ENCODE data around the gene CROCC2. TPM values are rescaled to one million over a fixed set of nuclear protein-coding genes. Genes with fewer than 3 reads are reported as not detected.

Gene CROCC2
- total and polyA plus RNA-seq, 2 donors (not counting 1 experiment from before 2014, with no cell fraction given), result not detected

DNA sequence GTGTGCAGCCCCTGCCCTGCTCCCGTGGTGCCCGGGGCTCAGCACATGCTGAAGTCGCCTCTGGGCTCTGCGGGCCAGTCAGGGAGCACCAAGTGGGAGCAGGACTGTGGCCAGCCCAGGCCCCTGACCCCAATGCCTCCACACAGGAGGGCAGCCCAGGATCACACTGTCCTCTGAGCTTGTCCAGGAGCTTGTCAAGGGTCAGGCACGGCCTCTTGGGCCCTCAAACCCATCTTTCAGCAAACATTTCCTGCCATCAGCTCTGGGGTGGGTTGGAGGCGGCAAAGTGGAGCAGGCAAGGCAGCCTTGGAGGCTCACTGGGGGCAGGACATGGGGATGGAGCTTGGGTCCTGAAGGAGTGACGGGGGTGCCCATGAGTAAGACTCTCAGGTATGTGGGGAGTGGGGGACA is 102.6 kb downstream of the CROCC2 start:
- Histone ChIP-seq H2AFZ (ENCODE audit: insufficient read depth, low read depth, low read length, poor library complexity, severe bottlenecking) (no peak overlapping the region), H3K36me3 (replicated peaks in 1 of 2; ENCODE audit: control extremely low read depth in 1 of 2, control insufficient read depth in 1 of 2, extremely low read depth in 1 of 2, insufficient read depth in 2 of 2, low read length in 1 of 2) (no peaks in the 10 kb centered on the region), H3K4me2 (replicated peaks; ENCODE audit: low read depth, low read length, poor library complexity, severe bottlenecking) (no peak overlapping the region), H3K9me3 (ENCODE audit: control extremely low read depth in 1 of 3, control insufficient read depth in 2 of 3, insufficient read depth in 1 of 3, low read length in 2 of 3) (peaks cover 1 to 26% (median 13%) of the 10 kb centered on the region in 3 donors), H3K79me2 (ENCODE audit: control insufficient read depth, insufficient read depth, low read length) (no peaks in the 10 kb centered on the region), H3K27ac (ENCODE audit: low read length in 2 of 2) (no peak overlapping the region), H3K9ac (ENCODE audit: low read length) (no peak overlapping the region), H4K20me1 (ENCODE audit: control insufficient read depth, insufficient read depth, low read length, poor library complexity, severe bottlenecking) (no peaks in the 10 kb centered on the region), H3K4me3 (ENCODE audit: control extremely low read depth in 1 of 5, extremely low read depth in 1 of 5, insufficient read depth in 1 of 5, low read depth in 2 of 5, low read length in 4 of 5) (no peak overlapping the region), H3K4me1 (ENCODE audit: control insufficient read depth in 2 of 2, insufficient read depth in 2 of 2, low read length in 2 of 2) (peaks cover 10 to 11% of the 10 kb centered on the region in 2 donors), H3K27me3 (replicated peaks in 1 of 4; ENCODE audit: control extremely low read depth in 1 of 4, control insufficient read depth in 3 of 4, insufficient read depth in 4 of 4, low read length in 3 of 4) (peaks cover 0 to 22% (median 4%) of the 10 kb centered on the region in 4 experiments)
- Mint-ChIP-seq H3K4me1 (peaks cover 11% of the 10 kb centered on the region), H3K27me3 (peaks cover 11% of the 10 kb centered on the region), H3K9me3 (ENCODE audit: insufficient read depth) (peaks cover 11% of the 10 kb centered on the region), H3K4me3 (peak overlapping the region; percentile 37), H3K27ac (no peak overlapping the region)
- TF ChIP-seq, protein P1, sequence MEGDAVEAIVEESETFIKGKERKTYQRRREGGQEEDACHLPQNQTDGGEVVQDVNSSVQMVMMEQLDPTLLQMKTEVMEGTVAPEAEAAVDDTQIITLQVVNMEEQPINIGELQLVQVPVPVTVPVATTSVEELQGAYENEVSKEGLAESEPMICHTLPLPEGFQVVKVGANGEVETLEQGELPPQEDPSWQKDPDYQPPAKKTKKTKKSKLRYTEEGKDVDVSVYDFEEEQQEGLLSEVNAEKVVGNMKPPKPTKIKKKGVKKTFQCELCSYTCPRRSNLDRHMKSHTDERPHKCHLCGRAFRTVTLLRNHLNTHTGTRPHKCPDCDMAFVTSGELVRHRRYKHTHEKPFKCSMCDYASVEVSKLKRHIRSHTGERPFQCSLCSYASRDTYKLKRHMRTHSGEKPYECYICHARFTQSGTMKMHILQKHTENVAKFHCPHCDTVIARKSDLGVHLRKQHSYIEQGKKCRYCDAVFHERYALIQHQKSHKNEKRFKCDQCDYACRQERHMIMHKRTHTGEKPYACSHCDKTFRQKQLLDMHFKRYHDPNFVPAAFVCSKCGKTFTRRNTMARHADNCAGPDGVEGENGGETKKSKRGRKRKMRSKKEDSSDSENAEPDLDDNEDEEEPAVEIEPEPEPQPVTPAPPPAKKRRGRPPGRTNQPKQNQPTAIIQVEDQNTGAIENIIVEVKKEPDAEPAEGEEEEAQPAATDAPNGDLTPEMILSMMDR (IDR thresholded peaks at IDR 0.05), result no peak
- no peak for TF ChIP-seq EZH2 (IDR thresholded peaks at IDR 0.05; ENCODE audit: borderline replicate concordance, insufficient read depth, low read depth, low read length, poor library complexity, severe bottlenecking)
- ChIA-PET CTCF (no interaction called here), POLR2A (no interaction called here)
- ATAC-seq (ENCODE audit: low read depth) (no peak), DNase-seq (no peak)
- intact Hi-C loops (cut with micrococcal nuclease), result no loop called here
- WGBS (ENCODE audit: insufficient coverage), result 97% methylated on average over 7 of the region's 7 CpGs

DNA sequence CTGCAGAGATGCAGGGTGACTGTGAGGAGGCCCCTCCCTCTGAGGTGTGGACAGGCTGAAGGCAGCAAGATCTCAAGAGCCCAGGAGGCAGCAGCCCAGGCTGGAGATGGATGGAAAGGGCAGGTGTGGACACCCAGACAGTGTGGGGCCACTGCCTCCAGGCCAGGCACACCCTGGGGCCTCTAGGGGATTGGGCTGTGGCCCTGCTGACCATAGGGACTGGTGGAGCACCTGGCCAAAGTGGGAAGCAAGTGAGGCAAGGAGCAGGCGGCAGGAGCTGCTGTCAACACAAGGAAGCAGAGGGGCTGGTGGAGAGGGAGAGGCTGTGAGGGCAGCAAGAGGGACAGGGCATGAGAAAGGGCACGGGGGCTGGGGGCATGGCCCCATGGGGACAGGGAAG is 103.1 kb downstream of the CROCC2 start:
- POLR2A ChIA-PET, result no interaction called here
- H2AFZ ChIP-seq (ENCODE audit: insufficient read depth, low read depth, low read length, poor library complexity, severe bottlenecking), result no peak overlapping the region
- peaks cover 11% of the 10 kb centered on the region for H3K27me3 Mint-ChIP-seq
- intact Hi-C loops (cut with micrococcal nuclease), result no loop called here
- ATAC-seq (ENCODE audit: low read depth) (no peak), DNase-seq (no peak)
- CTCF ChIA-PET, result interaction anchor here (0.8 to 1.3 kb wide), 2 partner anchors 8 to 69 kb away, joined by 3 read pairs; no protein-coding TSS in a partner anchor
- peaks cover 11% of the 10 kb centered on the region for H3K4me1 Mint-ChIP-seq
- no peak overlapping the region for H3K4me2 ChIP-seq (replicated peaks; ENCODE audit: low read depth, low read length, poor library complexity, severe bottlenecking)
- 66% methylated on average over 2 of the region's 2 CpGs for WGBS (ENCODE audit: insufficient coverage)
- peaks cover 10 to 11% of the 10 kb centered on the region in 2 donors for H3K4me1 ChIP-seq (ENCODE audit: control insufficient read depth in 2 of 2, insufficient read depth in 2 of 2, low read length in 2 of 2)
- no peak for TF ChIP-seq EZH2 (IDR thresholded peaks at IDR 0.05; ENCODE audit: borderline replicate concordance, insufficient read depth, low read depth, low read length, poor library complexity, severe bottlenecking)
- TF ChIP-seq, protein P1 (IDR thresholded peaks at IDR 0.05), result no peak
- H3K4me3 ChIP-seq (ENCODE audit: control extremely low read depth in 1 of 5, extremely low read depth in 1 of 5, insufficient read depth in 1 of 5, low read depth in 2 of 5, low read length in 4 of 5), result no peak overlapping the region
- H3K9ac ChIP-seq (ENCODE audit: low read length), result no peak overlapping the region
- peaks cover 0 to 22% (median 4%) of the 10 kb centered on the region in 4 experiments for H3K27me3 ChIP-seq (replicated peaks in 1 of 4; ENCODE audit: control extremely low read depth in 1 of 4, control insufficient read depth in 3 of 4, insufficient read depth in 4 of 4, low read length in 3 of 4)
- H4K20me1 ChIP-seq (ENCODE audit: control insufficient read depth, insufficient read depth, low read length, poor library complexity, severe bottlenecking), result no peaks in the 10 kb centered on the region
- peaks cover 9% of the 10 kb centered on the region for H3K9me3 Mint-ChIP-seq (ENCODE audit: insufficient read depth)
- peaks cover 0 to 22% (median 8%) of the 10 kb centered on the region in 3 donors for H3K9me3 ChIP-seq (ENCODE audit: control extremely low read depth in 1 of 3, control insufficient read depth in 2 of 3, insufficient read depth in 1 of 3, low read length in 2 of 3)
- H3K79me2 ChIP-seq (ENCODE audit: control insufficient read depth, insufficient read depth, low read length), result no peaks in the 10 kb centered on the region
- H3K36me3 ChIP-seq (replicated peaks in 1 of 2; ENCODE audit: control extremely low read depth in 1 of 2, control insufficient read depth in 1 of 2, extremely low read depth in 1 of 2, insufficient read depth in 2 of 2, low read length in 1 of 2), result no peaks in the 10 kb centered on the region
- peak overlapping the region; percentile 37 for H3K4me3 Mint-ChIP-seq
- H3K27ac ChIP-seq (ENCODE audit: low read length in 2 of 2), result no peak overlapping the region
- H3K27ac Mint-ChIP-seq, result no peak overlapping the region

Measured in B cell (primary cell).